ENCODE measurements around the gene PER1. TPM values are rescaled to one million over a fixed set of nuclear protein-coding genes. Genes with fewer than 3 reads are reported as not detected.

PER1 gene
- total and polyA plus RNA-seq, 9 of the 15 experiments (the other 6 are each of a cell fraction or from before 2014, with no cell fraction given) = 0.13 to 26.0 (median 3.4) TPM

GRCh38 chr17:8192070-8192815, 40.0 kb upstream of the PER1 start (continued):
- no peak for TF ChIP-seq CUX1 (CRISPR knock-in tag; IDR thresholded peaks at IDR 0.05)
- TF ChIP-seq USF1 (CRISPR knock-in tag; IDR thresholded peaks at IDR 0.05) = peak; percentile 100
- TF ChIP-seq GABPB2 (CRISPR knock-in tag; conservative IDR thresholded peaks at IDR 0.05) = no peak
- TF ChIP-seq NR2F6 (CRISPR knock-in tag; IDR thresholded peaks at IDR 0.05) = no peak
- TF ChIP-seq ETV6 (IDR thresholded peaks at IDR 0.05; ENCODE audit: borderline replicate concordance in 1 of 2, low read depth in 2 of 2, low read length in 1 of 2) = no peak
- no peak for TF ChIP-seq ETV6 (CRISPR knock-in tag; IDR thresholded peaks at IDR 0.05; ENCODE audit: borderline replicate concordance)
- no peak for TF ChIP-seq CBFB (CRISPR knock-in tag; IDR thresholded peaks at IDR 0.05)
- no peak for TF ChIP-seq PTRF (tag; IDR thresholded peaks at IDR 0.05)
- TF ChIP-seq ARID3B (CRISPR knock-in tag; IDR thresholded peaks at IDR 0.05; ENCODE audit: borderline replicate concordance) = no peak
- no peak for TF ChIP-seq HMGXB4 (CRISPR knock-in tag; IDR thresholded peaks at IDR 0.05)
- TF ChIP-seq DNMT1 (IDR thresholded peaks at IDR 0.05) = no peak
- TF ChIP-seq ATF1 (CRISPR knock-in tag; IDR thresholded peaks at IDR 0.05) = no peak
- peak; percentile 48 for TF ChIP-seq ATF1 (tag; IDR thresholded peaks at IDR 0.05)
- TF ChIP-seq ZMIZ1 (IDR thresholded peaks at IDR 0.05; ENCODE audit: low read depth in 2 of 2, low read length in 2 of 2) = no peak

Data from K562 (cell line).